ENCODE results near the gene FOXJ2.
"Not testable (repeated sequence)": the region's sequence is repeated elsewhere in the genome, so short reads cannot be mapped to it uniquely, and the experiment has no call there.

DNA sequence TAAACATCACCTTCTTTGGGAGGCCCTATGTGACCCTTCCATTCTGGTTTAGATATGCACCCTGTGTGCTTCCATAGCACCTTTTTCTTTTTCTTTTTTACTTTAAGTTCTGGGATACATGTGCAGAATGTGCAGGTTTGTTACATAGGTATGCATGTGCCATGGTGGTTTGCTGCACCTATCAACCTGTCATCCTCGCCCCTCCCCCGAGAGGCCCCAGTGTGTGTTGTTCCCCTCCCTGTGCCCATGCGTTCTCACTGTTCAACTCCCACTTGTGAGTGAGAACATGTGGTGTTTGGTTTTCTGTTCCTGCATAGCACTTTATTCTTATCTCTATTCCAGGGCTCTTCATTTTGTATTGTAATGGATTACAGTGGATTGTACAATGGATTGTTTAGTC is 51.8 kb downstream of the FOXJ2 start:
- TF ChIP-seq, protein P1, sequence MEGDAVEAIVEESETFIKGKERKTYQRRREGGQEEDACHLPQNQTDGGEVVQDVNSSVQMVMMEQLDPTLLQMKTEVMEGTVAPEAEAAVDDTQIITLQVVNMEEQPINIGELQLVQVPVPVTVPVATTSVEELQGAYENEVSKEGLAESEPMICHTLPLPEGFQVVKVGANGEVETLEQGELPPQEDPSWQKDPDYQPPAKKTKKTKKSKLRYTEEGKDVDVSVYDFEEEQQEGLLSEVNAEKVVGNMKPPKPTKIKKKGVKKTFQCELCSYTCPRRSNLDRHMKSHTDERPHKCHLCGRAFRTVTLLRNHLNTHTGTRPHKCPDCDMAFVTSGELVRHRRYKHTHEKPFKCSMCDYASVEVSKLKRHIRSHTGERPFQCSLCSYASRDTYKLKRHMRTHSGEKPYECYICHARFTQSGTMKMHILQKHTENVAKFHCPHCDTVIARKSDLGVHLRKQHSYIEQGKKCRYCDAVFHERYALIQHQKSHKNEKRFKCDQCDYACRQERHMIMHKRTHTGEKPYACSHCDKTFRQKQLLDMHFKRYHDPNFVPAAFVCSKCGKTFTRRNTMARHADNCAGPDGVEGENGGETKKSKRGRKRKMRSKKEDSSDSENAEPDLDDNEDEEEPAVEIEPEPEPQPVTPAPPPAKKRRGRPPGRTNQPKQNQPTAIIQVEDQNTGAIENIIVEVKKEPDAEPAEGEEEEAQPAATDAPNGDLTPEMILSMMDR (IDR thresholded peaks at IDR 0.05), result not testable (repeated sequence)
- not testable (repeated sequence) for TF ChIP-seq POLR2A, POLR2AphosphoS5, EP300 (IDR thresholded peaks at IDR 0.05)
